H9 (cell line): ENCODE results near the gene TRPM1. TPM values are rescaled to one million over a fixed set of nuclear protein-coding genes. Genes with fewer than 3 reads are reported as not detected.

ENCODE experiments used
- DNase-seq: peaks from one replicate; pipeline ENCODE4 v3.0.0-alpha.2; 2017
- H2AFZ ChIP-seq: one replicate; pipeline ENCODE4 v1.6.1; 2013; ENCODE audit warnings: mild to moderate bottlenecking, low read length, control low read depth, moderate library complexity
- H2AK5ac ChIP-seq: 2 replicates; pipeline ENCODE4 v1.6.1; 2013; ENCODE audit warnings: low read length, control low read depth, mixed read lengths; ENCODE audit not compliant: insufficient read length
- H2BK120ac ChIP-seq: one replicate; pipeline ENCODE4 v1.6.1; 2013; ENCODE audit warnings: low read depth, mild to moderate bottlenecking, low read length, control low read depth, inconsistent platforms; ENCODE audit not compliant: poor library complexity, severe bottlenecking
- H2BK12ac ChIP-seq: 2 replicates; pipeline ENCODE4 v1.6.1; 2013; ENCODE audit warnings: low read length, control low read depth, mixed read lengths, low read depth; ENCODE audit not compliant: insufficient read length
- H2BK15ac ChIP-seq: 2 replicates; pipeline ENCODE4 v1.6.1; 2013; ENCODE audit warnings: low read depth, low read length, control low read depth
- H2BK20ac ChIP-seq: one replicate; pipeline ENCODE4 v1.6.1; 2013; ENCODE audit warnings: low read depth, mild to moderate bottlenecking, low read length, control low read depth, inconsistent platforms; ENCODE audit not compliant: poor library complexity, severe bottlenecking
- H2BK5ac ChIP-seq: 2 replicates; pipeline ENCODE4 v1.6.1; 2013; ENCODE audit warnings: low read length, control low read depth, mixed read lengths; ENCODE audit not compliant: insufficient read length
- H3K14ac ChIP-seq: 2 replicates; pipeline ENCODE4 v1.6.1; 2013; ENCODE audit warnings: low read length, control low read depth; ENCODE audit not compliant: insufficient read depth
- H3K18ac ChIP-seq: 2 replicates; pipeline ENCODE4 v1.6.1; 2013; ENCODE audit warnings: low read depth, mild to moderate bottlenecking, mixed read lengths, low read length, control low read depth; ENCODE audit not compliant: insufficient read length
- H3K23ac ChIP-seq: 2 replicates; pipeline ENCODE4 v1.6.1; 2013; ENCODE audit warnings: low read length, control low read depth, mixed read lengths, low read depth; ENCODE audit not compliant: insufficient read length
- H3K23me2 ChIP-seq: 2 replicates; pipeline ENCODE4 v1.6.1; 2013; ENCODE audit warnings: low read depth, mild to moderate bottlenecking, mixed read lengths, low read length, control low read depth; ENCODE audit not compliant: insufficient read length, poor library complexity, severe bottlenecking
- H3K27ac ChIP-seq: 2 replicates; pipeline ENCODE4 v1.5.1; 2013; ENCODE audit warnings: low read length, control low read depth, mixed read lengths, low read depth; ENCODE audit not compliant: insufficient read length
- H3K27me3 ChIP-seq: 2 replicates; pipeline ENCODE4 v1.6.1; 2013; ENCODE audit warnings: low read length, control low read depth, inconsistent platforms; ENCODE audit not compliant: insufficient read depth
- H3K4ac ChIP-seq: 2 replicates; pipeline ENCODE4 v1.6.1; 2013; ENCODE audit warnings: low read depth, mild to moderate bottlenecking, control low read depth, inconsistent platforms, low read length, moderate library complexity
- H3K4me1 ChIP-seq: 2 replicates; pipeline ENCODE4 v1.6.1; 2013; ENCODE audit warnings: low read length, control low read depth, inconsistent platforms; ENCODE audit not compliant: insufficient read depth
- H3K4me2 ChIP-seq: 2 replicates; pipeline ENCODE4 v1.6.1; 2013; ENCODE audit warnings: low read length, control low read depth, mixed read lengths; ENCODE audit not compliant: insufficient read length, insufficient read depth
- H3K56ac ChIP-seq: 2 replicates; pipeline ENCODE4 v1.6.1; 2013; ENCODE audit warnings: low read depth, mild to moderate bottlenecking, mixed read lengths, low read length, control low read depth; ENCODE audit not compliant: insufficient read length
- H3K79me1 ChIP-seq: 2 replicates; pipeline ENCODE4 v1.6.1; 2013; ENCODE audit warnings: low read depth, mild to moderate bottlenecking, moderate library complexity, low read length, control low read depth, inconsistent platforms; ENCODE audit not compliant: insufficient read depth, poor library complexity, severe bottlenecking
- H3K79me2 ChIP-seq: 2 replicates; pipeline ENCODE4 v1.6.1; 2013; ENCODE audit warnings: low read length, control low read depth, inconsistent platforms; ENCODE audit not compliant: insufficient read depth
- H3K9ac ChIP-seq: 2 replicates; pipeline ENCODE4 v1.6.1; 2013; ENCODE audit warnings: low read length, control low read depth, mixed read lengths; ENCODE audit not compliant: insufficient read length; ENCODE audit errors: extremely low read depth
- H3K9me3 ChIP-seq: one replicate; pipeline ENCODE4 v1.6.1; 2013; ENCODE audit warnings: low read depth, low read length, inconsistent platforms; ENCODE audit not compliant: control insufficient read depth
- H3T11ph ChIP-seq: one replicate; pipeline ENCODE4 v1.6.1; 2013; ENCODE audit warnings: mild to moderate bottlenecking, low read length, control low read depth, inconsistent platforms
- H4K20me1 ChIP-seq: one replicate; pipeline ENCODE4 v1.6.1; 2013; ENCODE audit not compliant: control insufficient read depth, insufficient read length, insufficient read depth
- H4K5ac ChIP-seq: 2 replicates; pipeline ENCODE4 v1.6.1; 2013; ENCODE audit warnings: low read depth, mild to moderate bottlenecking, mixed read lengths, low read length, control low read depth; ENCODE audit not compliant: insufficient read length
- H4K8ac ChIP-seq: replicated peaks from 2 replicates; pipeline ENCODE4 v1.6.1; 2013; ENCODE audit warnings: low read length, control low read depth, mixed read lengths, low read depth; ENCODE audit not compliant: insufficient read length
- H4K91ac ChIP-seq: 2 replicates; pipeline ENCODE4 v1.6.1; 2013; ENCODE audit warnings: low read depth, mild to moderate bottlenecking, moderate library complexity, mixed read lengths, low read length, control low read depth; ENCODE audit not compliant: insufficient read length
- H3K27ac Mint-ChIP-seq, 3 experiments: 2 replicates in 2 of 3; 3 replicates in 1 of 3; pipeline ENCODE4 v1.8.0; 2020 to 2021; ENCODE audit warnings: mixed read lengths in 3 of 3, mild to moderate bottlenecking in 1 of 3, moderate library complexity in 1 of 3
- H3K27me3 Mint-ChIP-seq: 2 replicates; pipeline ENCODE4 v1.8.0; 2021; ENCODE audit warnings: low read depth, mild to moderate bottlenecking, moderate library complexity, mixed read lengths
- H3K36me3 Mint-ChIP-seq, 3 experiments: 2 replicates in 2 of 3; 3 replicates in 1 of 3; pipeline ENCODE4 v1.8.0; 2020 to 2021; ENCODE audit warnings: low read depth in 3 of 3, mixed read lengths in 3 of 3; ENCODE audit not compliant: insufficient read depth in 1 of 3
- H3K4me1 Mint-ChIP-seq, 2 experiments: 2 replicates each; pipeline ENCODE4 v1.8.0; 2020; ENCODE audit warnings: mixed read lengths in 2 of 2
- H3K4me3 Mint-ChIP-seq, 2 experiments: 2 replicates in 1 of 2; 3 replicates in 1 of 2; pipeline ENCODE4 v1.8.0; 2020 to 2021; ENCODE audit warnings: mild to moderate bottlenecking in 2 of 2, mixed read lengths in 2 of 2, moderate library complexity in 1 of 2
- H3K9me3 Mint-ChIP-seq, 2 experiments: 2 replicates in 1 of 2; 3 replicates in 1 of 2; pipeline ENCODE4 v1.8.0; 2020; ENCODE audit warnings: mild to moderate bottlenecking in 2 of 2, mixed read lengths in 2 of 2, moderate library complexity in 1 of 2
- CTCF ChIP-seq: fragments of 200-600 bp; sonication (generic); conservative IDR thresholded peaks from 3 replicates; pipeline ENCODE4 v1.8.0; 2021; ENCODE audit warnings: antibody characterized with exemption, mild to moderate bottlenecking
- WGBS: extraction: QIAGEN DNeasy Blood & Tissue Kit; methylation state at CpG from one replicate; pipeline ENCODE4 v1.1.7; 2013; ENCODE audit warnings: missing lambda C conversion rate, low lambda C conversion rate, mixed read lengths; ENCODE audit not compliant: insufficient read length; ENCODE audit errors: extremely low coverage; 5-methylcytosine and 5-hydroxymethylcytosine counted together
- total RNA-seq: library from RNA; stranded (reverse); gene quantifications from 2 replicates; pipeline ENCODE4 v1.2.1, GENCODE V29; 2021

TRPM1 gene
- total RNA-seq, 1 experiment from 2014 or later, result not detected

GRCh38 chr15:31021067-31021665, 80.4 kb downstream of the TRPM1 start:
- Histone ChIP-seq H2BK5ac (no peak overlapping the region), H3K4ac (no peak overlapping the region), H3K23me2 (no peaks in the 10 kb centered on the region), H3K27me3 (no peaks in the 10 kb centered on the region), H4K8ac (no peak overlapping the region), H4K5ac (no peak overlapping the region), H4K20me1 (no peaks in the 10 kb centered on the region), H3K9me3 (no peaks in the 10 kb centered on the region), H3K79me2 (no peaks in the 10 kb centered on the region), H3K18ac (no peak overlapping the region), H2AK5ac (no peak overlapping the region), H3K27ac (no peak overlapping the region), H3K4me1 (peaks cover 7% of the 10 kb centered on the region; the same call in 1 of the 2 replicates), H2BK20ac (no peak overlapping the region), H2AFZ (no peak overlapping the region), H3K79me1 (no peaks in the 10 kb centered on the region), H3K9ac (no peak overlapping the region), H2BK15ac (no peak overlapping the region), H3K4me2 (no peak overlapping the region), H2BK120ac (no peak overlapping the region), H4K91ac (no peak overlapping the region), H3K14ac (no peak overlapping the region), H3T11ph (no peak overlapping the region), H3K23ac (no peak overlapping the region), H3K56ac (no peak overlapping the region), H2BK12ac (no peak overlapping the region)
- H3K27ac Mint-ChIP-seq, result no peak overlapping the region
- no peaks in the 10 kb centered on the region; a peak in 1 of 7 replicates for H3K36me3 Mint-ChIP-seq
- DNase-seq, result no peak
- no peaks in the 10 kb centered on the region for H3K9me3 Mint-ChIP-seq
- no peak for TF ChIP-seq CTCF
- no peak overlapping the region for H3K4me3 Mint-ChIP-seq
- peaks cover 27 to 28% of the 10 kb centered on the region in 2 experiments for H3K4me1 Mint-ChIP-seq
- H3K27me3 Mint-ChIP-seq, result no peaks in the 10 kb centered on the region; the same call in 1 of the 2 replicates
- no CpG with 5 or more reads among the region's 5 CpGs for WGBS
